Transverse colon (tissue), 4 donors: ENCODE measurements around the gene DCAF6. TPM values are rescaled to one million over a fixed set of nuclear protein-coding genes. Genes with fewer than 3 reads are reported as not detected.
A peak's percentile ranks its signal among the peaks of the same experiment; 100 is the strongest.

Experiments
- DNase-seq: peaks from one replicate; pipeline ENCODE4 v3.0.0-alpha.2; 2019
- H3K27ac ChIP-seq, 4 donors: fragments of 200-600 bp; sonication (generic); 2 replicates each; pipeline ENCODE4 v1.5.1; 2016 to 2018; ENCODE audit warnings: inconsistent platforms in 4 of 4
- H3K27me3 ChIP-seq: fragments of 200-600 bp; sonication (generic); 2 replicates; pipeline ENCODE4 v1.5.1; 2017; ENCODE audit warnings: inconsistent platforms
- H3K36me3 ChIP-seq, 4 donors: fragments of 200-600 bp; sonication (generic); 2 replicates each; pipeline ENCODE4 v1.5.1; 2017 to 2019; ENCODE audit warnings: inconsistent platforms in 4 of 4
- H3K4me1 ChIP-seq, 4 donors: fragments of 200-600 bp; sonication (generic); 2 replicates each; pipeline ENCODE4 v1.5.1; 2017 to 2020; ENCODE audit warnings: inconsistent platforms in 4 of 4
- H3K4me3 ChIP-seq, 4 donors: fragments of 200-600 bp; sonication (generic); 1 replicate in 1 of 4; 2 replicates in 3 of 4; pipeline versions ENCODE4 v1.5.1 to v1.6.1; 2017 to 2019; ENCODE audit warnings: inconsistent platforms in 4 of 4
- H3K9me3 ChIP-seq, 2 donors: fragments of 200-600 bp; sonication (generic); 2 replicates each; pipeline ENCODE4 v1.5.1; 2017 to 2019; ENCODE audit warnings: inconsistent platforms in 2 of 2
- CTCF ChIP-seq, 5 experiments: fragments of 200-600 bp in 3 of 5; fragments of 450-650 bp in 2 of 5; sonication (generic) in 3 of 5; IDR thresholded peaks; 1 replicate in 2 of 5; 2 replicates in 3 of 5; pipeline ENCODE4 v1.5.1; 2016 to 2017; ENCODE audit warnings: antibody characterized with exemption in 5 of 5, inconsistent platforms in 3 of 5, mild to moderate bottlenecking in 2 of 5, moderate library complexity in 1 of 5
- EP300 ChIP-seq: sonication (generic); formaldehyde crosslinking; IDR thresholded peaks from one replicate; pipeline ENCODE4 v1.6.1; 2017; ENCODE audit warnings: antibody characterized with exemption, low read depth
- POLR2A ChIP-seq: fragments of 450-650 bp; IDR thresholded peaks from one replicate; pipeline ENCODE4 v1.6.1; 2016; ENCODE audit warnings: antibody characterized with exemption, mild to moderate bottlenecking, moderate library complexity
- POLR2AphosphoS5 ChIP-seq, 3 donors: sonication (generic); formaldehyde crosslinking; IDR thresholded peaks; one replicate each; pipeline ENCODE4 v1.6.1; 2016; ENCODE audit warnings: antibody characterized with exemption in 3 of 3
- WGBS, 2 donors: methylation state at CpG; one replicate each; pipeline ENCODE4 v1.1.5; 2018; ENCODE audit warnings: low coverage in 1 of 2; 5-methylcytosine and 5-hydroxymethylcytosine counted together
- in situ Hi-C, 4 donors: fragments of 200-750 bp; cut with MboI; loops; one replicate each; pipeline versions ENCODE4 v1.15.0 to v1.15.1; 2017; ENCODE audit warnings: low sequenced_read_pairs in 3 of 4, low pct_ligation_motif_present in 1 of 4, low pct_unique_long_range_greater_than_20kb in 1 of 4
- intact Hi-C: fragments of 100-400 bp; cut with DNase I; formaldehyde crosslinking; loops from one replicate; pipeline ENCODE4 v1.15.1; 2023; ENCODE audit warnings: low total_unique reads
- total RNA-seq, 4 donors: library from RNA; depleted of rRNA; stranded (reverse); fragments of >200 nt; gene quantifications; one replicate each; pipeline ENCODE4 v1.1.0, GENCODE V29; 2016

Gene DCAF6
- total RNA-seq, 4 donors from 2014 or later: 59.5 to 173 (median 93.4) TPM

GRCh38 chr1:168086438-168086837 is 150.0 kb downstream of the DCAF6 start:
- in situ Hi-C loops: no loop called here
- Histone ChIP-seq H3K4me3 (no peak overlapping the region), H3K9me3 (no peaks in the 10 kb centered on the region), H3K4me1 (peaks cover 12 to 45% (median 29%) of the 10 kb centered on the region in 4 donors), H3K36me3 (no peaks in the 10 kb centered on the region), H3K27ac (peak overlapping the region in 1 of 4 donors; percentile 68), H3K27me3 (no peaks in the 10 kb centered on the region)
- 60 to 78% methylated on average over 1 to 2 of the region's 2 CpGs for WGBS, 2 donors
- no peak for TF ChIP-seq EP300
- TF ChIP-seq POLR2AphosphoS5 (IDR thresholded peaks at IDR 0.05): no peak
- TF ChIP-seq POLR2A: no peak
- TF ChIP-seq CTCF (IDR thresholded peaks at IDR 0.05): no peak
- intact Hi-C loops: no loop called here
- no peak for DNase-seq

DNA sequence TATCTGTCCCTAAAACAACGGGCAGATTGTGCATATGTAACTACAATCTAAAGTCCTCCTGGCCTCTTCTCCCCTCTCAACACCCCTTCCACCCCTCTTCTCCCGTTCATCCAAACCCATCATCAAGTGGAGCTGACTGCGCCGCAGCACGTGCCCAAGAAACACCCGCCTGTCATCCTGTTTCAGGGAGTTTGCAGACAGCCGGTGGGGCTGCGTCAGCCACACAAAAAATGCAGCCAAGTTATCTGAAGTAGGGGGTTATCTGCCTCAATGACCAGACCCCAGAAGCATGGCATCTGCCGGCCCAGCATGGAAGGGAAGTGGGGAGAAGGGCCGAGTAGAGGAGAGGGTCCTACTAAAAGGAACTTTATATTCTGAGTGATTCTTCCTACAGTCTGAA is 151.2 kb downstream of the DCAF6 start:
- WGBS, 2 donors: 92 to 95% methylated on average over 3 to 10 of the region's 10 CpGs
- intact Hi-C loops: no loop called here

DNA sequence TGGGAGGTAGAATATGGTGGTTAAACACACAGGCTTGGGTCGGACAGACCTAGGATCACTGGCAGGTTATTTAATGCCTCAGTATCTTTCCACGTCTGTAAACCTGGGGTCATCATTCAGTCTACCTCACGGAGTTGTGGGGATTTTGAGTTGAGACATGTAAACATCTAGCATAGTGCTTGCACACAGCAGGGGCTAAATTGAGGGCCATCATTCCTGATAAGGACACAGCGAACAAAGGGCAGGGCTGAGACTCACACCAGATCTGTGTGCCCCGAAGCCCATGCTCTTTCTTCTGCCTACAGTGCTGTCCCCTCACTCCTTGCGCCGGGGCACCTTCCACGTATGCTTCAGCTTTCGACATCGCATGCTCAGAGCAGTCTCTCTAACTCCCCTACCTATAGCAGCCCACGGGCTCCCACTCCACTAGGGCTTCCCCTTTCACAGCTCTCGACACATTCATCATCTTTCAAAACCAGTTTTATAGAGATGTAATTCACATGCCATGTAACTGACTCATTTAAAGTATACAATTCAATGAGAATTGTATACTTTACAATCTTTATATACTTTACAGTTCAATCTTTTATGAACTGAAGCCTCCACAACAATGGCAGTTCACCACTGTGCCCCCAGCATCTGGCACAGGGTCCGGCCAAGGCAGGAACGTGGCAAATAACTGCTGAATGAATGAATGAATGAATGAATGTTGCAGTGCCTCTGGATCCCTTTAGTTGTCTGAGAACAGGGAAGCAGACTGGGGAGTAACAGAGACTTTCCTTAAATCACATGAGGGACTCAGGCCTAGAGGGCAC is 152.2 kb downstream of the DCAF6 start:
- intact Hi-C loops: no loop called here
- peak overlapping the region; percentile 60 to 81 (median 78) for H3K27ac ChIP-seq
- H3K4me3 ChIP-seq: no peak overlapping the region
- no peaks in the 10 kb centered on the region for H3K9me3 ChIP-seq
- no peaks in the 10 kb centered on the region for H3K36me3 ChIP-seq
- in situ Hi-C loops: no loop called here
- H3K4me1 ChIP-seq: peaks cover 15 to 60% (median 34%) of the 10 kb centered on the region in 4 donors
- peak; percentile 56 for DNase-seq
- WGBS, 2 donors: 57 to 67% methylated on average over 11 to 14 of the region's 14 CpGs
- no peaks in the 10 kb centered on the region for H3K27me3 ChIP-seq
- TF ChIP-seq POLR2AphosphoS5 (IDR thresholded peaks at IDR 0.05): peak in 1 of 3 donors; percentile 10
- TF ChIP-seq POLR2A: no peak

More for the DNA sequence above, 151.2 kb downstream of the DCAF6 start:
- H3K27me3 ChIP-seq: no peaks in the 10 kb centered on the region
- H3K9me3 ChIP-seq: no peaks in the 10 kb centered on the region
- no peak overlapping the region for H3K27ac ChIP-seq
- no peaks in the 10 kb centered on the region for H3K36me3 ChIP-seq
- in situ Hi-C loops: no loop called here
- no peak for DNase-seq
- no peak for TF ChIP-seq POLR2A
- TF ChIP-seq CTCF (IDR thresholded peaks at IDR 0.05): no peak
- TF ChIP-seq EP300: no peak
- TF ChIP-seq POLR2AphosphoS5 (IDR thresholded peaks at IDR 0.05): no peak
- H3K4me3 ChIP-seq: no peak overlapping the region
- peaks cover 15 to 57% (median 34%) of the 10 kb centered on the region in 4 donors for H3K4me1 ChIP-seq

- 67% methylated on average over 13 of the region's 13 CpGs; no CpG with 5 or more reads in 1 of the 2 donors for WGBS, 2 donors
- TF ChIP-seq EP300: no peak
- peak in 2 of 3 donors; percentile 25 to 43 for TF ChIP-seq POLR2AphosphoS5 (IDR thresholded peaks at IDR 0.05)
- no peak for TF ChIP-seq CTCF (IDR thresholded peaks at IDR 0.05)
- TF ChIP-seq POLR2A: peak; percentile 24
- Histone ChIP-seq H3K4me3 (no peak overlapping the region), H3K4me1 (peaks cover 15 to 60% (median 34%) of the 10 kb centered on the region in 4 donors), H3K9me3 (no peaks in the 10 kb centered on the region), H3K27me3 (no peaks in the 10 kb centered on the region), H3K27ac (peak overlapping the region; percentile 60 to 81 (median 78)), H3K36me3 (no peaks in the 10 kb centered on the region)
- intact Hi-C loops: no loop called here
- DNase-seq: peak; percentile 81
- in situ Hi-C loops: no loop called here
These were observed 153.0 kb downstream of the DCAF6 start for GRCh38 chr1:168089326-168089978.
